Fibroblast of peridontal ligament (primary cell): ENCODE results near the gene SEPTIN3.

Source experiments
- DNase-seq: peaks from one replicate; pipeline ENCODE4 v3.0.0-alpha.2; 2010; ENCODE audit errors: extremely low read depth

The SEPTIN3 gene

GRCh38 chr22:42016111-42016510 lies 46.9 kb downstream of the SEPTIN3 start:
- DNase-seq: no peak

- DNase-seq: no peak
Observed at GRCh38 chr22:42018224-42018623, 49.0 kb downstream of the SEPTIN3 start.
